HepG2 (cell line): ENCODE results near the gene CSF3R. TPM values are rescaled to one million over a fixed set of nuclear protein-coding genes. Genes with fewer than 3 reads are reported as not detected.

ENCODE experiments used
- ATAC-seq: fragments of 200-7000 bp; cut with Tn5 transposase; 3 replicates; pipeline ENCODE4 v1.9.1; 2020; ENCODE audit warnings: mild to moderate bottlenecking, moderate library complexity
- BruUV-seq: library from RNA; stranded (reverse); fragments of 400-500 nt; replicated peaks from 2 replicates; lab custom pipeline; 2021; lab: Mats Ljungman, UMichigan
- CTCF ChIA-PET: fragments of 300-600 bp; formaldehyde crosslinking; extraction: SDS; loops from one replicate; lab custom pipeline; 2021; ENCODE audit warnings: low total read pairs, inconsistent platforms, low intra/inter-chr PET ratio; lab: Yijun Ruan, JAX
- POLR2A ChIA-PET: fragments of 350-600 bp; sonication (Branson Sonifier 250); formaldehyde crosslinking; loops from one replicate; lab custom pipeline; 2020; ENCODE audit warnings: antibody characterized with exemption, inconsistent platforms; lab: Yijun Ruan, JAX
- DNase-seq: peaks from one replicate; pipeline ENCODE4 v3.0.0-alpha.2; 2015; ENCODE audit warnings: low spot score
- FAIRE-seq: peaks from 3 replicates; lab custom pipeline; 2011; peaks lifted over from hg19 to GRCh38; lab: Jason Lieb, UNC
- H2AFZ ChIP-seq: one replicate; pipeline ENCODE4 v1.6.1; 2011; ENCODE audit warnings: low read length, inconsistent platforms
- H3K27ac ChIP-seq: fragments of 300-600 bp; 3 replicates; pipeline ENCODE4 v1.8.0; 2011; ENCODE audit warnings: mixed run types, mild to moderate bottlenecking, mixed read lengths, low read length, inconsistent platforms; ENCODE audit not compliant: insufficient read depth; ENCODE audit errors: extremely low read length
- H3K27me3 ChIP-seq, 2 experiments: fragments of 200-600 bp in 1 of 2; 2 replicates in 1 of 2; 3 replicates in 1 of 2; pipeline versions ENCODE4 v1.6.0 to v1.8.0; 2011; ENCODE audit warnings: low read length in 2 of 2, mild to moderate bottlenecking in 2 of 2, moderate library complexity in 2 of 2, inconsistent platforms in 1 of 2; ENCODE audit not compliant: insufficient read depth in 2 of 2, control insufficient read depth in 1 of 2
- H3K36me3 ChIP-seq, 2 experiments: fragments of 200-600 bp in 1 of 2; replicated peaks in 1 of 2; 2 replicates in 1 of 2; 3 replicates in 1 of 2; pipeline versions ENCODE4 v1.5.1 to v1.8.0; 2011; ENCODE audit warnings: low read length in 2 of 2, inconsistent platforms in 1 of 2; ENCODE audit not compliant: insufficient read depth in 2 of 2, control insufficient read depth in 1 of 2
- H3K4me1 ChIP-seq: 2 replicates; pipeline ENCODE4 v1.5.1; 2012; ENCODE audit warnings: low read length, inconsistent platforms; ENCODE audit not compliant: insufficient read depth
- H3K4me2 ChIP-seq: 2 replicates; pipeline ENCODE4 v1.6.0; 2011; ENCODE audit warnings: low read depth, low read length, inconsistent platforms
- H3K4me3 ChIP-seq, 3 experiments: fragments of 200-600 bp in 1 of 3; sonication (generic), shearing (Covaris generic) in 1 of 3; replicated peaks in 1 of 3; 2 replicates each; pipeline ENCODE4 v1.5.1; 2011 to 2016; ENCODE audit warnings: low read length in 3 of 3, inconsistent platforms in 2 of 3, low read depth in 2 of 3, mild to moderate bottlenecking in 2 of 3, control low read depth in 1 of 3, mixed read lengths in 1 of 3; ENCODE audit not compliant: insufficient read depth in 1 of 3
- H3K79me2 ChIP-seq: one replicate; pipeline ENCODE4 v1.6.1; 2011; ENCODE audit warnings: low read length, inconsistent platforms; ENCODE audit not compliant: insufficient read depth
- H3K9ac ChIP-seq: 2 replicates; pipeline ENCODE4 v1.6.0; 2011; ENCODE audit warnings: mild to moderate bottlenecking, low read depth, low read length, inconsistent platforms; ENCODE audit not compliant: insufficient read depth
- H3K9me3 ChIP-seq: 2 replicates; pipeline ENCODE4 v1.5.1; 2012; ENCODE audit warnings: mild to moderate bottlenecking, low read length
- H4K20me1 ChIP-seq: 2 replicates; pipeline ENCODE4 v1.6.0; 2011; ENCODE audit warnings: inconsistent platforms, mild to moderate bottlenecking, low read length, moderate library complexity; ENCODE audit not compliant: insufficient read depth
- CERS6 ChIP-seq: sonication (generic); formaldehyde crosslinking; IDR thresholded peaks from 2 replicates; pipeline ENCODE4 v1.5.0; 2020; ENCODE audit warnings: missing genetic modification reagents
- MTA1 ChIP-seq: sonication (generic); formaldehyde crosslinking; IDR thresholded peaks from 2 replicates; pipeline ENCODE4 v1.4.0; 2020; ENCODE audit warnings: missing genetic modification reagents, mild to moderate bottlenecking, borderline replicate concordance
- SMYD3 ChIP-seq: sonication (generic); formaldehyde crosslinking; IDR thresholded peaks from 2 replicates; pipeline ENCODE4 v1.8.1; 2023; ENCODE audit warnings: mild to moderate bottlenecking, missing genetic modification reagents
- TBX3 ChIP-seq: fragments of 450-650 bp; IDR thresholded peaks from 2 replicates; pipeline ENCODE4 v1.6.1; 2017; ENCODE audit warnings: antibody characterized with exemption, mild to moderate bottlenecking, inconsistent platforms, borderline replicate concordance
- ZNF296 ChIP-seq: sonication (generic); formaldehyde crosslinking; conservative IDR thresholded peaks from 2 replicates; pipeline ENCODE4 v1.5.0; 2020; ENCODE audit warnings: mild to moderate bottlenecking, missing genetic modification reagents
- ZNF407 ChIP-seq: sonication (generic); formaldehyde crosslinking; IDR thresholded peaks from one replicate; pipeline ENCODE4 v1.5.1; 2020; ENCODE audit warnings: mild to moderate bottlenecking, missing genetic modification reagents; ENCODE audit errors: not compliant biosample characterization
- ZNF598 ChIP-seq: sonication (generic); formaldehyde crosslinking; IDR thresholded peaks from 2 replicates; pipeline ENCODE4 v1.5.1; 2020; ENCODE audit warnings: mild to moderate bottlenecking, missing genetic modification reagents, borderline replicate concordance
- ZNF615 ChIP-seq: sonication (generic); formaldehyde crosslinking; IDR thresholded peaks from 2 replicates; pipeline ENCODE4 v1.5.0; 2020; ENCODE audit warnings: mild to moderate bottlenecking, missing genetic modification reagents, borderline replicate concordance
- WGBS: methylation state at CpG from one replicate; pipeline ENCODE4 v1.1.6; 2017; ENCODE audit warnings: low lambda C conversion rate; 5-methylcytosine and 5-hydroxymethylcytosine counted together
- in situ Hi-C: cut with HindIII; loops from 2 replicates; pipeline ENCODE4 v1.10.0; 2017; ENCODE audit warnings: low pct_unique_long_range_greater_than_20kb; ENCODE audit not compliant: extremely low pct_ligation_motif_present
- intact Hi-C: fragments of 100-400 bp; cut with micrococcal nuclease; formaldehyde crosslinking; loops from one replicate; pipeline ENCODE4 v1.10.0; 2022; ENCODE audit not compliant: unreplicated experiment
- polyA plus RNA-seq, 8 experiments: library from polyadenylated mRNA; depleted of rRNA in 3 of 8; stranded (reverse) in 7 of 8; unstranded in 1 of 8; fragments of >200 nt; fragmentation: Illumina TruSeq in 4 of 8; extraction: Trizol in 4 of 8; gene quantifications; 2 replicates each; pipeline versions ENCODE4 v1.2.1 to v1.2.3, GENCODE V29; 2011 to 2016; ENCODE audit warnings: low read depth in 4 of 8, missing spikeins in 1 of 8, mixed read lengths in 1 of 8; ENCODE audit not compliant: insufficient read depth in 1 of 8
- total RNA-seq, 5 experiments: library from RNA; depleted of rRNA; stranded (reverse); fragments of >200 nt; fragmentation: Illumina TruSeq; extraction: Trizol; gene quantifications; 2 replicates each; pipeline ENCODE4 v1.2.3, GENCODE V29; 2016; ENCODE audit warnings: low read depth in 1 of 5

Gene CSF3R
- total and polyA plus RNA-seq, 2 of the 13 experiments (the other 11 are each of a cell fraction or from before 2014, with no cell fraction given): 11.9 to 28.8 TPM

GRCh38 chr1:36523230-36523495 lies 40.5 kb upstream of the CSF3R start:
- DNase-seq: no peak
- Histone ChIP-seq H3K36me3 (no peaks in the 10 kb centered on the region), H3K4me3 (no peak overlapping the region), H3K9me3 (no peaks in the 10 kb centered on the region), H3K27me3 (peaks cover 0 to 9% of the 10 kb centered on the region in 2 experiments; a peak in 3 of 5 replicates), H3K27ac (no peak overlapping the region), H4K20me1 (no peaks in the 10 kb centered on the region), H3K79me2 (no peaks in the 10 kb centered on the region), H3K4me1 (no peaks in the 10 kb centered on the region), H3K9ac (no peak overlapping the region), H2AFZ (no peak overlapping the region)
- no TSS peak for BruUV-seq
- WGBS: 0% methylated on average over 3 of the region's 4 CpGs
- ATAC-seq: no peak
- CTCF ChIA-PET: no interaction called here
- intact Hi-C loops (no loop called here), in situ Hi-C loops (no loop called here)
- POLR2A ChIA-PET: no interaction called here
- no peak for FAIRE-seq
- no peak for TF ChIP-seq TBX3
- no peak for TF ChIP-seq CERS6 (CRISPR knock-in tag)
- TF ChIP-seq ZNF598 (CRISPR knock-in tag): no peak
- no peak for TF ChIP-seq ZNF615 (CRISPR knock-in tag)
- TF ChIP-seq ZNF296 (CRISPR knock-in tag): no peak
- TF ChIP-seq MTA1 (CRISPR knock-in tag): no peak
- no peak for TF ChIP-seq SMYD3 (CRISPR knock-in tag)
- TF ChIP-seq ZNF407 (CRISPR knock-in tag): no peak
- TF ChIP-seq, all 625 proteins: peak for 0
- H3K4me2 ChIP-seq: no peak overlapping the region
